Activated CD4-positive, alpha-beta T cell treated with anti-CD3 and anti-CD28 coated beads for 36 hours (primary cell): ENCODE results near the gene C1QA. TPM values are rescaled to one million over a fixed set of nuclear protein-coding genes. Genes with fewer than 3 reads are reported as not detected.

ENCODE experiments used
- ATAC-seq: fragments of 200-7000 bp; cut with Tn5 transposase; one replicate; pipeline ENCODE4 v1.10.0; 2021; ENCODE audit warnings: mild to moderate bottlenecking, moderate library complexity
- CTCF ChIA-PET: fragments of 350-600 bp; sonication (Branson Sonifier 250); formaldehyde crosslinking; loops from one replicate; lab custom pipeline; 2021; ENCODE audit warnings: antibody characterized with exemption; lab: Charles Lee
- POLR2A ChIA-PET: fragments of 350-600 bp; sonication (Branson Sonifier 250); formaldehyde crosslinking; loops from one replicate; lab custom pipeline; 2021; ENCODE audit warnings: antibody characterized with exemption, inconsistent platforms; lab: Charles Lee
- DNase-seq: peaks from one replicate; pipeline ENCODE4 v3.0.0-alpha.2; 2020
- H3K27ac Mint-ChIP-seq: one replicate; pipeline ENCODE4 v1.8.0; 2021; ENCODE audit warnings: mixed read lengths
- H3K27me3 Mint-ChIP-seq: one replicate; pipeline ENCODE4 v1.8.0; 2021; ENCODE audit warnings: mixed read lengths
- H3K36me3 Mint-ChIP-seq: one replicate; pipeline ENCODE4 v1.8.0; 2021; ENCODE audit warnings: low read depth, mixed read lengths
- H3K4me1 Mint-ChIP-seq: one replicate; pipeline ENCODE4 v1.8.0; 2021; ENCODE audit warnings: mixed read lengths
- H3K4me3 Mint-ChIP-seq: one replicate; pipeline ENCODE4 v1.8.0; 2021; ENCODE audit warnings: mild to moderate bottlenecking, moderate library complexity, mixed read lengths
- H3K9me3 Mint-ChIP-seq: one replicate; pipeline ENCODE4 v1.8.0; 2021; ENCODE audit warnings: low read depth, mixed read lengths
- intact Hi-C, 2 experiments: fragments of 100-400 bp; cut with DNase I in 1 of 2; cut with micrococcal nuclease in 1 of 2; formaldehyde crosslinking; loops; one replicate each; pipeline versions ENCODE4 v1.14.2 to v1.15.1; 2022 to 2024; cut with DNase I, micrococcal nuclease
- microRNA-seq: library from miRNA; unstranded; fragments of <30 nt; microRNA quantifications from one replicate; pipeline ENCODE4 v1.2.0, GENCODE V29; 2021; ENCODE audit warnings: borderline replicate concordance
- total RNA-seq, 2 experiments: library from RNA; stranded (reverse); gene quantifications; one replicate each; pipeline ENCODE4 v1.2.3, GENCODE V29; 2021

The C1QA gene
- total RNA-seq, 2 experiments from 2014 or later = not detected

DNA sequence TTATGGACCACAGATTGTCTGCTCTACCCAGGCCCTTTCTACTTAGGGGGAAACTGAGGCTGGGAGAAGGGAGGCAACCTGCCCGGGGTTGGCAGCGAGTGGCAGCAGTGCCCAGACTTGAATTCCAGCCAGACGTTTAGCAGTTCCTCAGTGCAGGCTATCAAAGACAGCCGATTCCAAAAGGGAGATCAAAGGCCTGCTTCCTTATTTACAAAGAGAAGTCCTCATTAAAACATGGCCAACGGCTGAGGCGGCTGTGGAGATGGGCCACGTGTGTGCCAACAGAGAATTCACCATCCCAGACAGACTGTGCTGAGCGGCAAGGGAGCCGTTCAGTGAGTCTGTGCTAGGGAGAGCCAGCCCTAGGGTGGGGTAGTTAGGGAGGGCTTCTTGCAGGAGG is 44.3 kb downstream of the C1QA start:
- H3K36me3 Mint-ChIP-seq = no peaks in the 10 kb centered on the region
- no peaks in the 10 kb centered on the region for H3K4me1 Mint-ChIP-seq
- H3K27ac Mint-ChIP-seq = no peak overlapping the region
- no peak overlapping the region for H3K4me3 Mint-ChIP-seq
- POLR2A ChIA-PET = no interaction called here
- no peak for DNase-seq
- intact Hi-C loops = no loop called here
- no peak for ATAC-seq
- H3K27me3 Mint-ChIP-seq = peaks cover 5% of the 10 kb centered on the region
- no peaks in the 10 kb centered on the region for H3K9me3 Mint-ChIP-seq
- CTCF ChIA-PET = no interaction called here

GRCh38 chr1:22681556-22682276 is 45.3 kb downstream of the C1QA start:
- no peak overlapping the region for H3K27ac Mint-ChIP-seq
- CTCF ChIA-PET = interaction anchor here (0.7 kb wide), 1 partner anchor 511 kb away, joined by 3 read pairs; no protein-coding TSS in a partner anchor
- H3K27me3 Mint-ChIP-seq = peaks cover 6% of the 10 kb centered on the region
- H3K4me3 Mint-ChIP-seq = no peak overlapping the region
- ATAC-seq (no peak), DNase-seq (no peak)
- no peaks in the 10 kb centered on the region for H3K9me3 Mint-ChIP-seq
- POLR2A ChIA-PET = interaction anchor here (0.6 kb wide), 1 partner anchor 240 kb away, joined by 4 read pairs; no protein-coding TSS in a partner anchor
- no peaks in the 10 kb centered on the region for H3K36me3 Mint-ChIP-seq
- intact Hi-C loops = no loop called here
- H3K4me1 Mint-ChIP-seq = no peaks in the 10 kb centered on the region

DNA sequence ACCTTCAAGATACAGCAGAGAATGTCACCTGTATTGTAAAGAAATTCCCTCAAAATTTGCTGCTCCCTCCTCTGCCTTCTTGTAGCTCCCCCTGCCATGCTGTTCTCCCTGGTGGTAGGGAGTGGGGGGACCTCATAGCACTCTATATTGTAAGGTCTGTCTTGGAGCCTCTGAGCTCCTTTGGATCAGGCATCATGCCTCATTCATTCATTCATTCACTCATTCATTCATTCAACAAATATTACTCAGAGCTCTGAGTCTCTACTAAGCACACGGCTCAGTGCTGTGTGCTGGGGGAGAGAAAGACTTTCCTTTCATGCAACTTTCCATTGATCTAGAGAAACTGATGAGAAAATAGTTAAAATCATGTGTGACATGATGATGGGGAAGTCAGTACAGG is 47.1 kb downstream of the C1QA start:
- ChIA-PET CTCF (no interaction called here), POLR2A (no interaction called here)
- H3K4me3 Mint-ChIP-seq = no peak overlapping the region
- no peaks in the 10 kb centered on the region for H3K36me3 Mint-ChIP-seq
- DNase-seq (no peak), ATAC-seq (no peak)
- H3K27ac Mint-ChIP-seq = no peak overlapping the region
- H3K4me1 Mint-ChIP-seq = no peaks in the 10 kb centered on the region
- no peaks in the 10 kb centered on the region for H3K9me3 Mint-ChIP-seq
- intact Hi-C loops = no loop called here
- peaks cover 12% of the 10 kb centered on the region for H3K27me3 Mint-ChIP-seq

DNA sequence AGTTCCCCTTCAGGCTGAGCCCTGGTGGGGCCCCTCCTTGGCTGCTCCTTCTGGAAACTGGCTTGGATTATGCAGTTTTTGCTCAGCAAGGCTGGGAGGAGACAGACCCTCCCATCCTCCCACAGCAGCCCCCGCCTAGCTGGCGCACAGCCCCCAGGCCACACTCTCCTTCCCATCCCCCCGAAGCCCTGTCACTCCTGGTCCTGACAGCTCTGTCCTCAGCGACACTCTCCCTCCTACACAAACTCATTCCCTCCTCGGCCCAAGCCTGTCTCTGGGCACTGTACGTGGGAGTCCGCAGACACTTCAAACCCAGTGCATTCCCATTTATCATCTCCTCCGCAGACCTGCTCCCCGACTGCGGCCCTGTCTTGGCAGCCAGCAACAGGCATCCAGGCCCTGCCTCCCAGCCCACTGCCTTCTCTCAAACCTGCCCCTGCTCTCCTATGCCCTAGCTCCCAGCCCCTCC is 49.2 kb downstream of the C1QA start:
- intact Hi-C loops = no loop called here
- Mint-ChIP-seq H3K9me3 (no peaks in the 10 kb centered on the region), H3K36me3 (no peaks in the 10 kb centered on the region), H3K4me3 (no peak overlapping the region), H3K27ac (no peak overlapping the region), H3K4me1 (no peaks in the 10 kb centered on the region), H3K27me3 (peaks cover 12% of the 10 kb centered on the region)
- DNase-seq = no peak
- POLR2A ChIA-PET = no interaction called here
- CTCF ChIA-PET = interaction anchor here (0.6 kb wide), 1 partner anchor 499 kb away, joined by 3 read pairs; no protein-coding TSS in a partner anchor
- no peak for ATAC-seq

GRCh38 chr1:22687191-22687590 is 50.8 kb downstream of the C1QA start:
- POLR2A ChIA-PET = no interaction called here
- no peaks in the 10 kb centered on the region for H3K4me1 Mint-ChIP-seq
- CTCF ChIA-PET = interaction anchor here (1.2 kb wide), 1 partner anchor 17 kb away, joined by 5 read pairs; no protein-coding TSS in a partner anchor
- intact Hi-C loops = no loop called here
- H3K4me3 Mint-ChIP-seq = no peak overlapping the region
- H3K36me3 Mint-ChIP-seq = no peaks in the 10 kb centered on the region
- no peak for DNase-seq
- no peak overlapping the region for H3K27ac Mint-ChIP-seq
- no peak for ATAC-seq
- no peaks in the 10 kb centered on the region for H3K9me3 Mint-ChIP-seq
- H3K27me3 Mint-ChIP-seq = peaks cover 12% of the 10 kb centered on the region

- POLR2A ChIA-PET = no interaction called here
- intact Hi-C loops = no loop called here
- Mint-ChIP-seq H3K4me3 (no peak overlapping the region), H3K27ac (no peak overlapping the region), H3K27me3 (peaks cover 12% of the 10 kb centered on the region), H3K4me1 (no peaks in the 10 kb centered on the region), H3K36me3 (no peaks in the 10 kb centered on the region), H3K9me3 (no peaks in the 10 kb centered on the region)
- DNase-seq (no peak), ATAC-seq (no peak)
- CTCF ChIA-PET = interaction anchor here (0.6 to 1.2 kb wide), 2 partner anchors 16 to 117 kb away, joined by 3 to 5 read pairs; no protein-coding TSS in a partner anchor
These were observed 52.0 kb downstream of the C1QA start for GRCh38 chr1:22688466-22688865.

Small RNA genes lying within 50 kb of the gene (microRNA-seq; reads per million reads assigned to microRNA genes)
- not detected for gene MIR6127

Other genes with a start within 250 kb of the C1QA start
- gene ZBTB40, start 184.8 kb upstream of the C1QA start, total RNA-seq = 10 to 100 TPM; 12.7 to 13.5 TPM
- gene EPHA8, start 73.1 kb upstream of the C1QA start, total RNA-seq = not detected
- not detected for gene C1QC, start 7.0 kb downstream of the C1QA start, total RNA-seq
- not detected for gene C1QB, start 16.6 kb downstream of the C1QA start, total RNA-seq
- not detected for gene EPHB2, start 74.2 kb downstream of the C1QA start, total RNA-seq